Thymus (tissue), 11 donors: ENCODE results near the gene KRTAP10-7. TPM values are rescaled to one million over a fixed set of nuclear protein-coding genes. Genes with fewer than 3 reads are reported as not detected.
"Not testable (repeated sequence)": the region's sequence is repeated elsewhere in the genome, so short reads cannot be mapped to it uniquely, and the experiment has no call there.

Experiments used
- DNase-seq, 9 donors: peaks; one replicate each; pipeline ENCODE4 v3.0.0-alpha.2; 2013; ENCODE audit warnings: low spot score in 9 of 9, low read depth in 6 of 9, missing footprints in 1 of 9
- H3K27ac ChIP-seq, 2 donors: one replicate each; pipeline ENCODE4 v1.5.1; 2013; ENCODE audit warnings: control low read depth in 1 of 2, low read depth in 1 of 2, low read length in 1 of 2, mild to moderate bottlenecking in 1 of 2, moderate library complexity in 1 of 2
- H3K27me3 ChIP-seq, 2 donors: one replicate each; pipeline ENCODE4 v1.5.1; 2013; ENCODE audit warnings: low read length in 1 of 2; ENCODE audit not compliant: control insufficient read depth in 2 of 2, insufficient read depth in 1 of 2
- H3K36me3 ChIP-seq, 2 donors: one replicate each; pipeline ENCODE4 v1.5.1; 2013; ENCODE audit warnings: low read length in 1 of 2, mild to moderate bottlenecking in 1 of 2, moderate library complexity in 1 of 2; ENCODE audit not compliant: control insufficient read depth in 2 of 2, insufficient read depth in 2 of 2
- H3K4me1 ChIP-seq, 2 donors: one replicate each; pipeline ENCODE4 v1.5.1; 2013; ENCODE audit warnings: low read length in 2 of 2; ENCODE audit not compliant: control insufficient read depth in 2 of 2, insufficient read depth in 2 of 2
- H3K4me3 ChIP-seq, 2 donors: one replicate each; pipeline ENCODE4 v1.5.1; 2013; ENCODE audit warnings: low read length in 2 of 2, control low read depth in 1 of 2, mild to moderate bottlenecking in 1 of 2
- H3K9me3 ChIP-seq, 2 donors: one replicate each; pipeline ENCODE4 v1.5.1; 2013; ENCODE audit warnings: low read length in 1 of 2, mild to moderate bottlenecking in 1 of 2; ENCODE audit not compliant: control insufficient read depth in 2 of 2, insufficient read depth in 1 of 2
- WGBS: extraction: QIAGEN DNeasy Blood & Tissue Kit; methylation state at CpG from one replicate; pipeline ENCODE4 v1.1.7; 2013; 5-methylcytosine and 5-hydroxymethylcytosine counted together
- polyA plus RNA-seq: library from polyadenylated mRNA; stranded (reverse); fragments of 200-250 nt; gene quantifications from one replicate; pipeline ENCODE4 v1.2.3, GENCODE V29; 2013
- total RNA-seq: library from RNA; stranded (reverse); fragments of 120-200 nt; gene quantifications from one replicate; pipeline ENCODE4 v1.2.4, GENCODE V29; 2013
- donor health status: healthy.

The KRTAP10-7 gene
- total and polyA plus RNA-seq, 2 donors: not detected

DNA sequence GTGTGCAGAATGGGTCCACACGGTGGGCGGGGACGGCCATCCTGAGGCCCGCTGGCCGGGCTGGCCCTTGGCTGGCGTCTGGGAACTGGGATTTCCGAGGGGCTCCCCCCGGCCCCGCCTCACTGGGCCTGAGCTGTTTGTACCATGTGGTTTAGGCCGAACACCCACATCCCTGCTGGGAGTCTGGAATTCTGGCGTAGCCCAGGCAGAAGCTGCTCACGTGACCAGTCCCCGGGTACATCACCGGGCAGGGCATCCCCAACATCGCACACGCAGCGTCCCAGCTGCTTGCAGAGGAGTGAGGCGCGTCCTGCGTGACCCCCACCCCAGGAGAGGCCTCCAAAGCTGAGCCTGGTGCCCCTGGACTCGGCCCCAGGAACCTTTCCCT lies 2.1 kb downstream of the KRTAP10-7 start:
- Histone ChIP-seq H3K36me3 (no peaks in the 10 kb centered on the region), H3K4me1 (no peaks in the 10 kb centered on the region), H3K27ac (no peak overlapping the region), H3K4me3 (no peak overlapping the region), H3K27me3 (no peaks in the 10 kb centered on the region), H3K9me3 (peaks cover 0 to 2% of the 10 kb centered on the region in 2 donors)
- DNase-seq: no peak
- 88% methylated on average over 21 of the region's 21 CpGs for WGBS

DNA sequence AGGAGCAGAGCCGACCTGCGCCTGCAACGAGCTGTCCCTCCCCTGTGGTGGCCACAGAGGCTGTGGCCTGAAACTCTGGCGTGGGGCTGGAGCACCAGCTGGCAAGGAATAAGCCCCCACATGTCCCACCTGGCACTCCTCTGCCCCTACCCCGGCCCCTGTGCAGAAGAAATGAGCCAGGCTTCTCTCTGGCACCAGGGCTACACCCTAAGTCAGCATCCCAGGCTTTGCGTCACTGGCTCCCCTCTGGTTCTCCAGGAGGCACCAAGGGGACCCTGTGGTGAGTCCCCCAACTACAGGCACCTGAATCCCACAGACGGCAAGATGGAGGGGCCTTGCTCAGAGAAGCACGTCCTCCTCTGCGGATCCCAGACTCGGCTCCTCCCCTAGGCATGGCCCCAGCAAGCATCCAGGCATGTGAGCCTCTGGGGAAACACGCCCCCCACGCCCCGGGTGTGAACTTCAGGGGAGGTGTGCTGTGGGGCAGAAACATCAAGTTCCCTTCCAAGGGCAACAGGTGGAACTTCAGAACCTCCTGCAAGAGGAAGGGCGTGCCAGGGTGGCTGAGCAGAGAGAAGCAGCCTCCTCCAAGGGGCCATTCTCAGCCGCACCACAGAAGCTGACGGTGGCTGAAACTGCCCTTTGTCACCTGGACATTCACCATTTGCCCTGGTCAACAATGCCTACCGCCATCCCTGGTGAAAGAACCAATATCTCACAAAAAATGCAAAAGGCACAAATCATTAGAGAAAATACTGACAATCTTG lies 2.9 kb downstream of the KRTAP10-7 start:
- no peak for DNase-seq
- WGBS: 72% methylated on average over 17 of the region's 17 CpGs
- no peaks in the 10 kb centered on the region for H3K4me1 ChIP-seq
- H3K9me3 ChIP-seq: peaks cover 0 to 2% of the 10 kb centered on the region in 2 donors
- no peak overlapping the region for H3K27ac ChIP-seq
- H3K27me3 ChIP-seq: no peaks in the 10 kb centered on the region
- no peaks in the 10 kb centered on the region for H3K36me3 ChIP-seq
- H3K4me3 ChIP-seq: no peak overlapping the region

DNA sequence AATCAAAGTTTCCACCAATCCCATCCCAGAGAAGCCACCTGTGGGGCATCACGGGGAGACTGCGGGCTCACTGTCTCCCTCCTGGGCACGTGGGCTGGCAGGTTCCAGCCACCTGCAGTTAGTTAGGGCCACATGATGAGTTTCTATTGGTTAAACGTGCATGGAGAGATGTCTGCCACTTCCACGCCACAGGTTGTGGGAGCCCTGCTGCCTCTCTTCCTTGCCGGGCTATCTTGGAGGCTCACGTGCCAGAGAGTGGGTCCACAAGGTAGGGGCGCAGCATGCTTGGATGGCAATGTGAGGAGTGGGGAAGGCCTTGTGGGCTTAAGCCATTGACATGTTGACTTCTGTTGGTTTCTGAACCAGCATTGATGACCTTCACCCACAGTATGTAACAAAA lies 3.5 kb downstream of the KRTAP10-7 start:
- H3K9me3 ChIP-seq: peaks cover 0 to 2% of the 10 kb centered on the region in 2 donors
- H3K4me1 ChIP-seq: no peaks in the 10 kb centered on the region
- WGBS: 93% methylated on average over 8 of the region's 8 CpGs
- no peaks in the 10 kb centered on the region for H3K27me3 ChIP-seq
- H3K36me3 ChIP-seq: no peaks in the 10 kb centered on the region
- no peak overlapping the region for H3K4me3 ChIP-seq
- no peak overlapping the region for H3K27ac ChIP-seq
- no peak for DNase-seq

DNA sequence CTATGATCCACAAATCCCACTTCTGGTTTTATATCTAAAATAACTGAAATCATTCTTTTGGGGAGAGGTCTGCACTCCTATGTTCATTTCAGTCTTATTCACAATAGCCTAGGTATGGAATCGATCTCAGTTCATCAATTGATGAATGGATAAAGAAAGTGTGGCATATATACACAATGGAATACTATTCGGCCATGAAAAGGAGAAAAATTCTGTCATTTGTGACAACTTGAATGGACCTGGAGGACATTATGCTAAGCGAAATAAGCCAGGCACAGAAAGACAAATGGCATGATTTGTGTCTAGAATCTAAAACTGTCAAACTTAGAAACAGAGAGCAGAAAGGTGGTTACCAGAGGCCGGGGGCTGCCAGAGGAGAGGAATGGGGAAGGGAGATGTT lies 6.1 kb downstream of the KRTAP10-7 start:
- WGBS: 94% methylated on average over 4 of the region's 4 CpGs
- no peak overlapping the region for H3K4me3 ChIP-seq
- peaks cover 2 to 8% of the 10 kb centered on the region in 2 donors for H3K9me3 ChIP-seq
- H3K27ac ChIP-seq: no peak overlapping the region
- H3K27me3 ChIP-seq: no peaks in the 10 kb centered on the region
- H3K36me3 ChIP-seq: no peaks in the 10 kb centered on the region
- H3K4me1 ChIP-seq: no peaks in the 10 kb centered on the region
- no peak for DNase-seq

DNA sequence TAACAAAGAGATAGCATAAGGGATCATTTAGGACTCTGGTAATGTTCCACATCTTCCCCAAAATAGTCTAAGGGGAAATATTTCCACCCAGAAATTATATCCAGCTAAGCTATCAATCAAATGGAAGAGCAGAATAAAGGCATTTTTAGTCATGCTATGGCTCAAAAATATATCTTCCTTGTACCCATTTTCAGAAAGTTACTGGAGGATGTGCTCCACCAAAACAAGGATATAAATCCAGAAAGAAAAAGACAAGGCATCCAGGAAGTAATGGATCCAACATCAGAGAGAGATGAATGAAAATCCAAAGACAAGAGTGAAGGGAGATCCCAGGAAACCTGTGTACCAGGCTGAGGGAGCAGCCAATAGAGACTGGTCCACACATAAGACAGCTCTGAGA lies 8.8 kb downstream of the KRTAP10-7 start:
- no peaks in the 10 kb centered on the region for H3K36me3 ChIP-seq
- peaks cover 3 to 16% of the 10 kb centered on the region in 2 donors for H3K9me3 ChIP-seq
- H3K4me3 ChIP-seq: no peak overlapping the region
- H3K27ac ChIP-seq: no peak overlapping the region
- H3K27me3 ChIP-seq: no peaks in the 10 kb centered on the region
- H3K4me1 ChIP-seq: no peaks in the 10 kb centered on the region
- no peak for DNase-seq

DNA sequence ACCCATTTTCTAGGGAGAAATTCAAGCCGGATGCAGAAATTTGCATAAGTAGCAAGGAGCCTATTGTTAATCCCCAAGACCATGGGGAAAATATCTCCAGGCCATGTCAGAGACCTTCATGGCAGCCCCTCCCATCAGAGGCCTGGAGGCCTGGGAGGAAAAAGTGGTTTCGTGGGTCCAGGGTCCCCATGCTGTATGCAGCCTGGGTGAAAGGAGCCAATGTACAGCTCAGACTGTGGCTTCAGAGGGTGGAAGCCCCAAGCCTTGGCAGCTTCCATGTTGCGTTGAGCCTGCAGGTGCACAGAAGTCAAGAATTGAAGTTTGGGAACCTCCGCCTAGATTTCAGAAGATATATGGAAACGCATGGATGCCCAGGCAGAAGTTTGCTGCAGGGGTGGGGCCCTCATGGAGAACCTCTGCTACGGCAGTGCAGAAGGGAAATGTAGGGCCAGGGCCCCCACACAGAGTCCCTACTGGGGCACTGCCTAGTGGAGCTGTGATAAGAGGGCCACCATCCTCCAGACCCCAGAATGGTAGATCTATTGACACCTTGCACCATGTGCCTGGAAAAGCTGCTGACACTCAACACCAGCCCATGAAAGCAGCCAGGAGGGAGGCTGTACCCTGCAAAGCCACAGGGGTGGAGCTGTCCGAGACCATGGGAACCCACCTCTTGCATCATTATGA lies 9.9 kb downstream of the KRTAP10-7 start:
- H3K27me3 ChIP-seq, H3K36me3 ChIP-seq, H3K4me1 ChIP-seq, DNase-seq, H3K4me3 ChIP-seq, H3K27ac ChIP-seq: not testable (repeated sequence)
- peaks cover 3 to 16% of the 10 kb centered on the region in 2 donors for H3K9me3 ChIP-seq
- 96% methylated on average over 7 of the region's 7 CpGs for WGBS

DNA sequence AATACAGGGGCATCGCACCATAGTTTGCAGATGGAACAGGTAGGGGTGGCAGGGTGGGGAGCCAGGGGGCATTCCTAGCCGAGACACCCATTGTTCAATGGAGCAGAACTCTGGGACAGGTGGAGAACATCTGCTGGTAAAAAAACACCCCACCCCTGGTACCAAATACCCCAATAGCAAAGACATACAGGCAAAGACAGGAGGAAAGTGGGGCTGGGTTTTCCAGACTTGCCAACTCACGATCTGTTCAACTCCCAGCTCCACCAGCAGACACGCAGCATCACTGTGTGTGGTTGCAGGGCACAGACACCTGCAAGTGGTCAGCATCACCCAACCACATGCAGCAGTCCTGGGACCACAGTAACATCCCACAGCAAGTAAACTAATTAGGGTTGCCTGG lies 11.2 kb downstream of the KRTAP10-7 start:
- Histone ChIP-seq H3K36me3 (no peaks in the 10 kb centered on the region), H3K4me1 (no peaks in the 10 kb centered on the region), H3K27ac (no peak overlapping the region), H3K9me3 (peaks cover 3 to 23% of the 10 kb centered on the region in 2 donors), H3K4me3 (no peak overlapping the region), H3K27me3 (peaks cover 0 to 2% of the 10 kb centered on the region in 2 donors)
- 89% methylated on average over 4 of the region's 4 CpGs for WGBS
- DNase-seq: no peak

DNA sequence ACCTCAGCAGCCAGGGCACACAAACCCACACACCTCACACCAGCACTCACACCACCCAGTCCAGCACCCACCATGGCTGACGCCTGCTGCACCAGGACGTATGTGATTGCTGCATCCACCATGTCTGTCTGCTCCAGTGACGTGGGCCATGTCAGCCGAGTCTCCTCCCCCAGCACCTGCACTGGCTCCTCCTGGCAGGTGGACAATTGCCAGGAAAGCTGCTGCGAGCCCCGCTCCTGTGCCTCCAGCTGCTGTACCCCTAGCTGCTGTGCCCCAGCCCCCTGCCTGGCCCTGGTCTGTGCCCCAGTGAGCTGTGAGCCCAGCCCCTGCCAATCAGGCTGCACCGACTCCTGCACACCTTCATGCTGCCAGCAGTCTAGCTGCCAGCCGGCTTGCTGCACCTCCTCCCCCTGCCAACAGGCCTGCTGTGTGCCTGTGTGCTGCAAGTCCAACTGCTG lies 11.7 kb downstream of the KRTAP10-7 start, which contains the start of gene KRTAP10-8:
Gene KRTAP10-8 (plus strand): TSS at position 51 of the 458 bp plus-strand sequence. CDS start 22 bp downstream, at position 73.
- Histone ChIP-seq H3K4me1 (peaks cover 0 to 1% of the 10 kb centered on the region in 2 donors), H3K36me3 (no peaks in the 10 kb centered on the region), H3K27ac (no peak within 1 kb of the TSS), H3K4me3 (no peak within 1 kb of the TSS), H3K9me3 (peaks cover 3 to 25% of the 10 kb centered on the region in 2 donors), H3K27me3 (peaks cover 0 to 2% of the 10 kb centered on the region in 2 donors)
- WGBS: 94% methylated on average over 8 of the region's 8 CpGs
- DNase-seq: no peak

DNA sequence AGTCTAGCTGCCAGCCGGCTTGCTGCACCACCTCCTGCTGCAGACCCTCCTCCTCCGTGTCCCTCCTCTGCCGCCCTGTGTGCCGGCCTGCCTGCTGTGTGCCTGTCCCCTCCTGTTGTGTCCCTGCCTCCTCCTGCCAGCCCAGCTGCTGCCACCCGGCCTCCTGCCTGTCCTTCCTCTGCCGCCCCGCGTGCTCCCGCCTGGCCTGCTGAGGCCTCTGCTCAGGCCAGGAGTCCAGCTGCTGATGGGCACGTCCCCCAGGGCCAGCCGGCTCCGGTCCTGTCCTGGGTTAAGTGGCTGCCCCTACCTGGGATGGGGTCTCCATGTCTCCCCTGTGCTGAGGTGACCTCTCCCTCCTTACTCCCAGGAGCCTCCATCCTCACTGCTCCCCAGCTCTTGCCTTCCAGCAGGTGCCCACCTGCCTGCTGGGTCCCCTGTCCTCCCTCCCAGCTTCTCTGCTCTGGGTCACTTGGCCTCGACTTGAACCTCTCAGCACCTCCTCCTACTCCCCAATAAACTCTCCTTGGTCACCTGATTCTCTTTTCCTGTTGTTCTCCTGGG lies 12.4 kb downstream of the KRTAP10-7 start:
- Histone ChIP-seq H3K4me1 (peaks cover 0 to 3% of the 10 kb centered on the region in 2 donors), H3K27ac (no peak overlapping the region), H3K9me3 (peaks cover 3 to 27% of the 10 kb centered on the region in 2 donors), H3K36me3 (no peaks in the 10 kb centered on the region), H3K4me3 (no peak overlapping the region), H3K27me3 (peaks cover 0 to 2% of the 10 kb centered on the region in 2 donors)
- 91% methylated on average over 13 of the region's 13 CpGs for WGBS
- no peak for DNase-seq
